ENCODE data around the gene PTPRM. TPM values are rescaled to one million over a fixed set of nuclear protein-coding genes. Genes with fewer than 3 reads are reported as not detected.

PTPRM gene
- polyA plus RNA-seq, 1 donor (not counting 4 experiments of a cell fraction or from before 2014, with no cell fraction given) = 54.5 TPM

DNA sequence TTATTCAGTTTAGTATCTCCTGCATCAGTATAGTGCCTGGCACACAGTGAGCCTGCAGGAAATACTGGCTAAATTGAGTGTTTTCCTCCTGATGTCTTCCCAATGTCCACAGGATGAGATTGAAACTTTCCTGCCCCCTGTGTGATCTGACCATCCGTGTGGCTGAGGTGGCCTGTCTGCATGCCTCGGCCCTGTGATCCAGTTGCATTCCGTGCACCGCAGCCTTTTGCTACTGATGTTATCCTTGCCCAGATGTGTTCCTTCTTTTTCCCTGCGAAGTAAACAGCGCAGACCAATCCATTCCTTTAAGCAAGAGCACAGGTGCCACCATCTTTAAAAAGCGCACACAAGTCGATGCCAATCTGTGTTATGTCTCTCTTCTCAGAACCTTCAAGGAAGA lies 462.6 kb downstream of the PTPRM start:
- no peak overlapping the region for H3K27ac ChIP-seq (ENCODE audit: control insufficient read depth, insufficient read depth, low read length)
- FAIRE-seq (no peak), DNase-seq (ENCODE audit: low read depth, low spot score) (no peak)
- no peaks in the 10 kb centered on the region for H3K9me3 ChIP-seq (ENCODE audit: control insufficient read depth, low read depth, low read length)
- H3K9ac ChIP-seq (ENCODE audit: control insufficient read depth, extremely low read depth, insufficient read depth, low read length) = no peak overlapping the region
- no peaks in the 10 kb centered on the region for H3K4me1 ChIP-seq (ENCODE audit: control insufficient read depth, extremely low read depth, insufficient read depth, low read length)
- H3K79me2 ChIP-seq (ENCODE audit: control insufficient read depth, insufficient read depth, low read length) = no peaks in the 10 kb centered on the region
- H3K27me3 ChIP-seq (ENCODE audit: control insufficient read depth, extremely low read depth, insufficient read depth, low read length) = no peaks in the 10 kb centered on the region
- H3K36me3 ChIP-seq (ENCODE audit: control insufficient read depth in 2 of 2, extremely low read depth in 1 of 2, insufficient read depth in 2 of 2, low read length in 2 of 2) = no peaks in the 10 kb centered on the region
- TF ChIP-seq, protein P1, sequence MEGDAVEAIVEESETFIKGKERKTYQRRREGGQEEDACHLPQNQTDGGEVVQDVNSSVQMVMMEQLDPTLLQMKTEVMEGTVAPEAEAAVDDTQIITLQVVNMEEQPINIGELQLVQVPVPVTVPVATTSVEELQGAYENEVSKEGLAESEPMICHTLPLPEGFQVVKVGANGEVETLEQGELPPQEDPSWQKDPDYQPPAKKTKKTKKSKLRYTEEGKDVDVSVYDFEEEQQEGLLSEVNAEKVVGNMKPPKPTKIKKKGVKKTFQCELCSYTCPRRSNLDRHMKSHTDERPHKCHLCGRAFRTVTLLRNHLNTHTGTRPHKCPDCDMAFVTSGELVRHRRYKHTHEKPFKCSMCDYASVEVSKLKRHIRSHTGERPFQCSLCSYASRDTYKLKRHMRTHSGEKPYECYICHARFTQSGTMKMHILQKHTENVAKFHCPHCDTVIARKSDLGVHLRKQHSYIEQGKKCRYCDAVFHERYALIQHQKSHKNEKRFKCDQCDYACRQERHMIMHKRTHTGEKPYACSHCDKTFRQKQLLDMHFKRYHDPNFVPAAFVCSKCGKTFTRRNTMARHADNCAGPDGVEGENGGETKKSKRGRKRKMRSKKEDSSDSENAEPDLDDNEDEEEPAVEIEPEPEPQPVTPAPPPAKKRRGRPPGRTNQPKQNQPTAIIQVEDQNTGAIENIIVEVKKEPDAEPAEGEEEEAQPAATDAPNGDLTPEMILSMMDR (optimal IDR thresholded peaks at IDR 0.05 in 1 of 3, IDR thresholded peaks at IDR 0.05 in 1 of 3, conservative IDR thresholded peaks at IDR 0.05 in 1 of 3; ENCODE audit: extremely low read depth in 1 of 3, insufficient read depth in 2 of 3, low read length in 3 of 3) = no peak
- TF ChIP-seq EZH2 (IDR thresholded peaks at IDR 0.05; ENCODE audit: low read length) = no peak
- H3K4me2 ChIP-seq (ENCODE audit: control insufficient read depth, extremely low read depth, insufficient read depth, low read depth, low read length) = no peak overlapping the region
- no peak overlapping the region for H3K4me3 ChIP-seq (ENCODE audit: control insufficient read depth in 2 of 3, extremely low read depth in 1 of 3, insufficient read depth in 2 of 3, low read depth in 1 of 3, low read length in 3 of 3)
- no peaks in the 10 kb centered on the region for H3K9me1 ChIP-seq (ENCODE audit: control insufficient read depth, extremely low read depth, insufficient read depth, low read length)
- H4K20me1 ChIP-seq (ENCODE audit: control insufficient read depth, extremely low read depth, insufficient read depth, low read length) = no peaks in the 10 kb centered on the region
- no peak overlapping the region for H2AFZ ChIP-seq (ENCODE audit: control insufficient read depth, low read length)
- dilution Hi-C loops (cut with MboI; ENCODE audit: extremely low pct_ligation_motif_present, low sequenced_read_pairs) = no loop called here

DNA sequence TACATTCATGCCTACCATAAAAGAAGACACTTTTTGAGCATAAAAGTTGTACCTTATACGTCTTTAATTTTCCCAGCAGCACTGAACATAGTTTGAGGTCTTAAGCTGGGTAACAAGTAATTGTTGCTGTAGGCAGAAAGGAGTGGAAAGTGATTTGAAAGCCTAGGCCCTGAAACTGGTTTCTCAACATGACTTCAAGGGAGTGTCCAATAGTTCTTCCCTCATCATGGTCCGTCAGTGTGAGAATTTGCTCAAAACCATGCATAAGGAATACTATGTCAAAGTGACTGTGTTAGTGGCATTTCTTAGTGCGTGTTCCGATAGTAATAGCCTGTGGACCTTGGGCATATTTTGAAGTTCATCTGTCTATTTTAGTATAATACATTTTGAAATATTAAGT lies 463.1 kb downstream of the PTPRM start:
- Histone ChIP-seq H3K36me3 (ENCODE audit: control insufficient read depth in 2 of 2, extremely low read depth in 1 of 2, insufficient read depth in 2 of 2, low read length in 2 of 2) (no peaks in the 10 kb centered on the region), H3K9ac (ENCODE audit: control insufficient read depth, extremely low read depth, insufficient read depth, low read length) (no peak overlapping the region)

More for the DNA sequence above, 463.1 kb downstream of the PTPRM start:
- dilution Hi-C loops (cut with MboI; ENCODE audit: extremely low pct_ligation_motif_present, low sequenced_read_pairs) = no loop called here
- Histone ChIP-seq H3K4me1 (ENCODE audit: control insufficient read depth, extremely low read depth, insufficient read depth, low read length) (no peaks in the 10 kb centered on the region), H4K20me1 (ENCODE audit: control insufficient read depth, extremely low read depth, insufficient read depth, low read length) (no peaks in the 10 kb centered on the region), H3K27me3 (ENCODE audit: control insufficient read depth, extremely low read depth, insufficient read depth, low read length) (no peaks in the 10 kb centered on the region), H3K4me3 (ENCODE audit: control insufficient read depth in 2 of 3, extremely low read depth in 1 of 3, insufficient read depth in 2 of 3, low read depth in 1 of 3, low read length in 3 of 3) (no peak overlapping the region), H2AFZ (ENCODE audit: control insufficient read depth, low read length) (no peak overlapping the region), H3K79me2 (ENCODE audit: control insufficient read depth, insufficient read depth, low read length) (no peaks in the 10 kb centered on the region), H3K4me2 (ENCODE audit: control insufficient read depth, extremely low read depth, insufficient read depth, low read depth, low read length) (no peak overlapping the region), H3K27ac (ENCODE audit: control insufficient read depth, insufficient read depth, low read length) (no peak overlapping the region), H3K9me1 (ENCODE audit: control insufficient read depth, extremely low read depth, insufficient read depth, low read length) (no peaks in the 10 kb centered on the region), H3K9me3 (ENCODE audit: control insufficient read depth, low read depth, low read length) (no peaks in the 10 kb centered on the region)
- TF ChIP-seq, protein P1 (optimal IDR thresholded peaks at IDR 0.05 in 1 of 3, IDR thresholded peaks at IDR 0.05 in 1 of 3, conservative IDR thresholded peaks at IDR 0.05 in 1 of 3; ENCODE audit: extremely low read depth in 1 of 3, insufficient read depth in 2 of 3, low read length in 3 of 3) = no peak
- no peak for TF ChIP-seq EZH2 (IDR thresholded peaks at IDR 0.05; ENCODE audit: low read length)
- no peak for FAIRE-seq
- no peak for DNase-seq (ENCODE audit: low read depth, low spot score)
